ENCODE data around the gene EIF4G1. TPM values are rescaled to one million over a fixed set of nuclear protein-coding genes. Genes with fewer than 3 reads are reported as not detected.

Gene EIF4G1
- total RNA-seq, 1 experiment from 2014 or later: 532 TPM

DNA sequence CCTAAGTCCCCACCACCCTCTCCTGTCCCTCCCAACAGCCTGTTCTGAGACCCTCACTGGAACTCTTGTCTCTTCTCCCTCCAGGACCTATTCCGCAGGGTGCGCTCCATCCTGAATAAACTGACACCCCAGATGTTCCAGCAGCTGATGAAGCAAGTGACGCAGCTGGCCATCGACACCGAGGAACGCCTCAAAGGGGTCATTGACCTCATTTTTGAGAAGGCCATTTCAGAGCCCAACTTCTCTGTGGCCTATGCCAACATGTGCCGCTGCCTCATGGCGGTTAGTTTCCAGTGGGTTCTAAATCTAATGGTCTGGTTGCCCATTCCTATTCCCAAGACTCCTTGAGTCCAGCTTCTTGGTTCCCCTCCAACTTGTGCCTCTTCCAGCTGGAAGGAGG, 9.3 kb downstream of the EIF4G1 start:
- no peak for DNase-seq
- Histone ChIP-seq H2BK12ac (ENCODE audit: insufficient read length, low read depth, low read length) (no peak overlapping the region), H3K9ac (ENCODE audit: extremely low read depth, insufficient read length, low read length) (no peak overlapping the region), H3K23ac (ENCODE audit: insufficient read length, low read depth, low read length) (no peak overlapping the region), H3K9me3 (ENCODE audit: control insufficient read depth, low read depth, low read length) (no peaks in the 10 kb centered on the region), H4K91ac (ENCODE audit: insufficient read length, low read depth, low read length) (no peak overlapping the region), H3K23me2 (ENCODE audit: insufficient read length, low read depth, low read length, poor library complexity, severe bottlenecking) (no peaks in the 10 kb centered on the region), H2BK15ac (ENCODE audit: low read depth, low read length) (no peak overlapping the region), H2BK120ac (ENCODE audit: low read depth, low read length, poor library complexity, severe bottlenecking) (no peak overlapping the region), H3K4ac (ENCODE audit: low read depth, low read length) (no peak overlapping the region), H3K27me3 (ENCODE audit: insufficient read depth, low read length) (no peaks in the 10 kb centered on the region), H3K79me1 (ENCODE audit: insufficient read depth, low read depth, low read length, poor library complexity, severe bottlenecking) (peaks cover 6% of the 10 kb centered on the region), H3K4me1 (ENCODE audit: insufficient read depth, low read length) (no peaks in the 10 kb centered on the region), H4K20me1 (ENCODE audit: control insufficient read depth, insufficient read depth, insufficient read length) (no peaks in the 10 kb centered on the region), H4K8ac (replicated peaks; ENCODE audit: insufficient read length, low read depth, low read length) (no peak overlapping the region), H3T11ph (ENCODE audit: low read length) (no peak overlapping the region), H3K4me2 (ENCODE audit: insufficient read depth, insufficient read length, low read length) (no peak overlapping the region), H3K27ac (ENCODE audit: insufficient read length, low read depth, low read length) (no peak overlapping the region), H3K14ac (ENCODE audit: insufficient read depth, low read length) (no peak overlapping the region), H2BK5ac (ENCODE audit: insufficient read length, low read length) (no peak overlapping the region), H3K56ac (ENCODE audit: insufficient read length, low read depth, low read length) (no peak overlapping the region), H2BK20ac (ENCODE audit: low read depth, low read length, poor library complexity, severe bottlenecking) (no peak overlapping the region), H3K18ac (ENCODE audit: insufficient read length, low read depth, low read length) (no peak overlapping the region), H2AFZ (ENCODE audit: low read length) (no peak overlapping the region), H3K79me2 (ENCODE audit: insufficient read depth, low read length) (peaks cover 4% of the 10 kb centered on the region; the same call in 1 of the 2 replicates), H4K5ac (ENCODE audit: insufficient read length, low read depth, low read length) (no peak overlapping the region), H2AK5ac (ENCODE audit: insufficient read length, low read length) (no peak overlapping the region)
- no peak overlapping the region for H3K4me3 Mint-ChIP-seq
- no peak overlapping the region for H3K27ac Mint-ChIP-seq
- TF ChIP-seq, protein P1, sequence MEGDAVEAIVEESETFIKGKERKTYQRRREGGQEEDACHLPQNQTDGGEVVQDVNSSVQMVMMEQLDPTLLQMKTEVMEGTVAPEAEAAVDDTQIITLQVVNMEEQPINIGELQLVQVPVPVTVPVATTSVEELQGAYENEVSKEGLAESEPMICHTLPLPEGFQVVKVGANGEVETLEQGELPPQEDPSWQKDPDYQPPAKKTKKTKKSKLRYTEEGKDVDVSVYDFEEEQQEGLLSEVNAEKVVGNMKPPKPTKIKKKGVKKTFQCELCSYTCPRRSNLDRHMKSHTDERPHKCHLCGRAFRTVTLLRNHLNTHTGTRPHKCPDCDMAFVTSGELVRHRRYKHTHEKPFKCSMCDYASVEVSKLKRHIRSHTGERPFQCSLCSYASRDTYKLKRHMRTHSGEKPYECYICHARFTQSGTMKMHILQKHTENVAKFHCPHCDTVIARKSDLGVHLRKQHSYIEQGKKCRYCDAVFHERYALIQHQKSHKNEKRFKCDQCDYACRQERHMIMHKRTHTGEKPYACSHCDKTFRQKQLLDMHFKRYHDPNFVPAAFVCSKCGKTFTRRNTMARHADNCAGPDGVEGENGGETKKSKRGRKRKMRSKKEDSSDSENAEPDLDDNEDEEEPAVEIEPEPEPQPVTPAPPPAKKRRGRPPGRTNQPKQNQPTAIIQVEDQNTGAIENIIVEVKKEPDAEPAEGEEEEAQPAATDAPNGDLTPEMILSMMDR (conservative IDR thresholded peaks at IDR 0.05): no peak
- peaks cover 5 to 7% of the 10 kb centered on the region in 2 experiments; a peak in 3 of 4 replicates for H3K4me1 Mint-ChIP-seq
- no CpG with 5 or more reads among the region's 8 CpGs for WGBS (ENCODE audit: extremely low coverage, insufficient read length, low lambda C conversion rate)
- H3K27me3 Mint-ChIP-seq (ENCODE audit: low read depth): no peaks in the 10 kb centered on the region; the same call in none of the 2 replicates
- H3K9me3 Mint-ChIP-seq: no peaks in the 10 kb centered on the region
- H3K36me3 Mint-ChIP-seq (ENCODE audit: insufficient read depth in 1 of 3, low read depth in 3 of 3): peaks cover 84 to 99% (median 95%) of the 10 kb centered on the region in 3 experiments
